HG02943 (cell line): ENCODE data around the gene CFAP251.

ENCODE experiments used
- ATAC-seq: cut with Tn5 transposase; IDR thresholded peaks from one replicate; pipeline ENCODE4 v1.9.1; 2021; ENCODE audit warnings: mild to moderate bottlenecking, low read depth, moderate library complexity; ENCODE audit not compliant: unreplicated experiment

CFAP251 gene

DNA sequence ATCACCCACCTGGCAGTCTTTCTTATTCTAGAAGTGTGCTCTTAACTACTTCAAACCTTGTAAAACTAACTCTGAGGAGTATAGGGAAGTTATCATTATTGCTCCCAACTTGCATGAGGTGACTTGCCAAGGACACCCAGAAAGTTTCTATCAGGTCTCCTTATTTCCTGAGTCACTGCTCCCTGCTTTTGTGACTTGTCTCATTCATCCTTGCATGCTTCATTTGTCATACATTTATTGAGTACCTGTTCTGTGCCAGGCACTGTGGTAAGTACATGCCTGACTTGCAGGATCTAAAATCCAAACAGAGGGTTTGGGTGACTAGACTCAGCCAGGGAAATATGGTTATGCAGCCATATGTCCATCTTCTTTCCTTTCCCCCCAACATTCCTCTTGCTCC lies 25.5 kb downstream of the CFAP251 start:
- ATAC-seq: no peak

DNA sequence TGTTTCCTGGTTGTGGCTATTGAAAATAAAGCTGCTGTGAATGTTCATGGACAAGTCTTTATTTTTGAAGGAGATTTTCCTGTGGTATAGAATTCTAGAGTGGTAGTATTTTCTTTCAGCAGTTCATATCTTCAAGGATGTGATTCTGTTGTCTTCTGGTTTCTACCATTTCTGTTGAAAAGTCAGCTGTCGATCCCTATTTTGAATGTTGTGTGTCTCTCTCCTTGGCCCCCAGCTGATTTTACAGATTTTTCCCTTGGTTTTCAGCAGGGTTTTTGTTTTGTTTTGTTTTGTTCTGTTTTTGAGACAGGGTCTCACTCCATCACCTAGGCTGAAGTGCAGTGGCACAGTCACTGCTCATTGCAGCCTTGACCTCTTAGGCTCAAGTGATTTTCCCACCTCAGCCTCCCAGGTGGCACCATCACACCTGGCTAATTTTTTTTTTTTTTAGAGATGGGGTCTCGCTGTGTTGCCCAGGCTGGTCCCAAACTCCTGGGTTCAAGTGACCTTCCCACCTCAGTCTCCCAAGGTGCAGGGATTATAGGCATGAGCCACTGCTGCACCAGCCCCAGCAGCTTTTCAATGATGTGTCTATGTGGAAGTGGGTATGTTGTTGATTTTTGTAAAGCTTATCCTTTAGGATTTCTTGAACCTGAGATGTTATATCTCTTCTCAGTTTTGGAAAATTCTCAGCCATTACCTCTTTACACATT lies 28.1 kb downstream of the CFAP251 start:
- ATAC-seq: no peak

DNA sequence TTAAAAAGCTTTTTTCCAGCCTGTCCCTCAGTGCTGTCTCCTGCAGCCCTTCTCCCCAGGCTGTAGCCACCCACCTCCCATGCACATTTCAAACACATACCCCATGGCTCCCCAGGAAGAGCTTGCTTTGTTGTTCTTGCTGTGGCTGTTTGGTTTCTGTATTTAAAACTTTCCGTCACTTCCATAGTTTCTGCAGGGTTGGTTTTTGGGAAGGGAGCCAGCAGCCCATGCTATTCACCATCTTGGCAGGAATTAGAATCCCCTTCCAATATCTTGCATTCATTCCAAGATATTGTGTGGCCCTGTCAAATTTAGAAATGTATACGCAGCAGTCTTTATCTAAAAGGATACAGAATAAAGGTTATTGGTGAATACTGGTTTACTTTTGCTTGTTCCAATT lies 29.6 kb downstream of the CFAP251 start:
- ATAC-seq: no peak

- ATAC-seq: no peak
These were observed 31.4 kb downstream of the CFAP251 start for GRCh38 chr12:121949648-121950397.

- ATAC-seq: no peak
These were observed 34.8 kb downstream of the CFAP251 start for GRCh38 chr12:121953117-121953692.

GRCh38 chr12:121953695-121954094 lies 35.3 kb downstream of the CFAP251 start:
- no peak for ATAC-seq

GRCh38 chr12:121955258-121956237 lies 37.2 kb downstream of the CFAP251 start:
- no peak for ATAC-seq

- no peak for ATAC-seq
These were observed 39.6 kb downstream of the CFAP251 start for GRCh38 chr12:121957861-121958515.

- ATAC-seq: no peak
These were observed 40.3 kb downstream of the CFAP251 start for GRCh38 chr12:121958541-121959240.

GRCh38 chr12:121960541-121960940 lies 42.1 kb downstream of the CFAP251 start:
- ATAC-seq: no peak

DNA sequence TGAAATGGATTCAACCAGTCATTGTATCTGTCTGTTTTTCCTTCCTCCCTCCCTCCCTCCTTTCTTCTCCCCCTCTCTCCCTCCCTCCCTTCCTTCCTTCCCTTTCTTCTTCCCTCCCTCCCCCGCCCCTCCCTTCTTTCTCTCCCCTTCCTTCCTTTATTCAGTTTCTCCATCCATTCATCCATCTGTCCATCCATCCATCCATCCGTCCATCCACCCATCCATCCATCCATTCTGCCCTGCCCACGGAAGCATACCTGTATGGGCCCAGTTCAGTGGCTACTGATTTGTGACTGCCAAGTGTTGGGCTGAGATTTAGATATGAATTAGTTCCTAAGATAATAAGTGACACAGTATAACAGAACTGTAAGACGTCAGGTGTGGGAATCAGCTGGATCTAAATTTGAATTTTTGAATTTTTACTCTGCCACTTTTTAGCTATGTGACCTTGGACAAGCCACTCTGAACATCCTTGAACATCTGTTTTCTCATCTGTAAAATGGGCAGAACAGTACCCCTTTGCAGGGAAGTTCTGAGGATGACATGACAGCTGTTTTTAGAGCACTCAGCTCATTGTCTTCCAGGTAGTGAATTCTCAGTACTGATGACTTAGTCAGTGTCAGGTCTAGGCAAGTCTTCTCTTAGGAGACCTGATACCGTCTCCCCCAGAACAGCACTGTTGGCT lies 42.9 kb downstream of the CFAP251 start:
- ATAC-seq: no peak

DNA sequence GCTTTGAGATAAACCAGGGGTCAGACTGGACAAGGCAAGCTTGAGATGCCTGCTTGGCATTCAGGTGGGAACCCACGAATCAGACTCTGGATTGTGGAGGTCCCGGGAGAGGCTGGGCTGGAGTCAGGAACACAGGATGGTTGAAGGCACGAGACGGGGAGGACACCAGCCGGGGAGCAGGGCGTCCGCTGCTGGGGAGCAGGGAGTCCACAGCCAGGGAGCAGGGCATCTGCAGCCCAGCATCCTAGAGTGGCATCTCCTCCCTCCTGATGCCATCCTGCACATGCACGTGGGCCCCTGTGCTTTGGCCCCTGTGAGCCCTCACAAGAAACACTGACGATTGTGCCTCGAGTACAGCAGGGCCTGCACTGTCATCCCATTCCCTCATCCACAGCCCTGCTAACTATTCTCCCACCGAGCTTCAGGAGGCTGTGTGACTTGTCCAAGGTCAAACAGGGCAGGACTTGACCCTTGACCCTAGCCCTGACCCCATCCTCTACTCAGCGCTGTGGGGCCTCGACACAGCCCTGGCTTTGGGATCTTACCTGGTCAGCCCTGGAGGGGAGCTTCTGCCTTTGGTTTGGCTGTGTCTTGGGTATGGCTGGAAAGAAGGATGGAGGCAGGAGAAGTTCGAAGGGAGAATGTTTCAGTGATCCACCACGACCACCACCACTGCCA lies 45.1 kb downstream of the CFAP251 start:
- no peak for ATAC-seq

DNA sequence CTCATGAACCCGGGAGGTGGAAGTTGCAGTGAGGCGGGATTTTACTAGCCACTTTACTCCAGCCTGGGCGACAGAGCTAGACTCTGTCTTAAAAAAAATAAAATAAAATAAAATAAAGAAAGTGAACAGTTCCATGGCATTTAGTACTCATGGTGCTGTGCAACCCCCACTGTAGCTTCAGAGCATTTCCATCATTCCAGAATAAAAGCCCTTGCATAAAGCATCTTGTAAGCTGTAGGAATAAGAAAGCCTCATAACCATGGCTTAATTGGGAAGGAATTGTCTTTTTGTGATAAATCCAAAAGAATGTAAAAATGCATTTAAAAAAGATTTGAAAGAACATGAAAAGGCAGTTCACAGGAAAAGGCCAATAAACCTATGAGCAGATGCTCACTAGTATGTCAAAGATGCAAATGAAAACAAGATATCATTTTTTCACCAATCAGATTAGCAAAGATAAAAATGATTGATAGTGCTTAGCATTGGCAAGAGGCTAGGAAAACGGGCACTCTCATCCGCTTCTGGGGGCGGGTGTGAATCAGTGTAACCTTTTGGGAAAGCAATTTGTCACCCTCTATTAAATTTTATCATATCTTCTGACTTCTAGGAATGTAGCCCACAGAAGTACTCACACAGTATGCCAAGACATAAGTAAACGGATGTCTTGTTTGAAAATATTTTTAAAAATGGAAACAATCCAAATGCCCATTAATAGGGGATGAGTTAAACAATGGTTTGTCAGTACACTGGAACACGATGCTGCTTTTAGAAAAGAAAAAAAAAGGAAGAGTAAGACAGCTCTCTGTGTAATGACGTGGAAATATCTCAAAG lies 46.6 kb downstream of the CFAP251 start:
- no peak for ATAC-seq

- no peak for ATAC-seq
These were observed 48.6 kb downstream of the CFAP251 start for GRCh38 chr12:121966959-121967358.

- no peak for ATAC-seq
These were observed 50.5 kb downstream of the CFAP251 start for GRCh38 chr12:121968876-121969275.

DNA sequence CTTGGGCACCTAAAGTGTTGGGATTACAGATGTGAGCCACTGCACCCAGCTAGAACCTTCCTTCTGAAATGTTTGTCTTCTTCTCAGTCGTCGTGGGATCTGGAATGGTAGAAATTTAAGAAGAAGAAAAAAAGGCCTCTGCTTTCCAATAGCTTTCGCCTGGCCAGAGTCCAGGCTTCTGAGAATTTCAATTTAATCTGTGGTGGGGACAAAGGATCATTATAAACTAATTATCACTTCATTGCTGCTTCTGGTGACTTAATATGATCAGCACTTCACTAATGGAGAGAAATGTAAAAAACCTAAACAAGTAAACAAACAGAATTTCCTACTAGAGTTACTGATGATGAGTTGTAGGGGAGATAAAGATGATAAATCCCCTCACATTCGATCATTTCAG lies 51.3 kb downstream of the CFAP251 start:
- no peak for ATAC-seq

GRCh38 chr12:121970581-121971300 lies 52.3 kb downstream of the CFAP251 start:
- ATAC-seq: no peak
